NK-92 (cell line): ENCODE data around the gene CEACAM5.

ENCODE experiments used
- DNase-seq: peaks from one replicate; lab custom pipeline; 2025; ENCODE audit not compliant: unreplicated experiment; lab: John Stamatoyannopoulos, UW

Gene CEACAM5

DNA sequence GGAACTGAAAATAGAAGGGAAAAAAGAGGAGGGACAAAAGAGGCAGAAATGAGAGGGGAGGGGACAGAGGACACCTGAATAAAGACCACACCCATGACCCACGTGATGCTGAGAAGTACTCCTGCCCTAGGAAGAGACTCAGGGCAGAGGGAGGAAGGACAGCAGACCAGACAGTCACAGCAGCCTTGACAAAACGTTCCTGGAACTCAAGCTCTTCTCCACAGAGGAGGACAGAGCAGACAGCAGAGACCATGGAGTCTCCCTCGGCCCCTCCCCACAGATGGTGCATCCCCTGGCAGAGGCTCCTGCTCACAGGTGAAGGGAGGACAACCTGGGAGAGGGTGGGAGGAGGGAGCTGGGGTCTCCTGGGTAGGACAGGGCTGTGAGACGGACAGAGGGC, at the start of gene CEACAM5:
TSS of gene CEACAM5 (plus strand) at position 146 of the 400 bp plus-strand sequence. CDS start at position 252, 106 bp downstream.
- DNase-seq: no peak

DNA sequence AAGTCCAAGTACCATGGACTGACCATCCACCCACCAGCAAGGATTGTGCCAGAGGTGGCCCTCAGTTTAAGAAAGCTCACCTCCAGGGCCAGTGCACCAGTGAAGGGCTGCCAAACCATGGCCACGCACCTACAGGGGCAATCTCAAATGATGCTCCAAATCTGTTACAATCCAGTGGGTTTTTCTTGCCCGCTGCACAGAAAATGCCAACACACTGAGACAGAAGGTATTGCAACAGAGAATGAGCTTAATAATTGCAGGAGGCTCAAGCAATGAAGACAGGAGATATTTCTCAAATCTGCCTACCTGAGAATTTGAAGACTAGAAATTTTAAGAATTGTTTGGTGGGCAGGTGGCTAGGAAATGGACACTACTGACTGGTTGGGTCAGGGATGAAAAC, 42.4 kb upstream of the CEACAM5 start:
- DNase-seq: no peak

GRCh38 chr19:41668315-41668714, 40.1 kb upstream of the CEACAM5 start:
- no peak for DNase-seq

DNA sequence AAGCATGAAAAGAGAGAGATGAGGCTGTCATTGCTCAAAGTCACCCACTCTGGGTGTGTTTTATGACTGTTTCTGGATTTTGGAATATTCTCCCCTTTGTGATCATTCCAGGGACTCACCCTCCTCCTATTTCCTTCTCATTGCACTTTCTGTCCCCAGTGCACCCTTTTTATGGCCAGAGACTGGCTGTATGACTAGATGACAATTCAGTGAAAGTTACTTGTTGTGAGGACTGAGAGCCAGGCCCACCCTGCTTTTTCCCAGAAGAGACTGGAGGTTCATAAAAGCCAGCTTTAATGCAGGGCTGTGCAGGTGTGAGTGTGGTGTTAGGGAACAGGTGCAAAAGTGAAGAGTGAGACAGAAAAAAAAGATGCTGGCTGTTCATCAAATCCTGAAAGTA, 37.7 kb upstream of the CEACAM5 start:
- DNase-seq: no peak

- no peak for DNase-seq
These were observed 36.9 kb upstream of the CEACAM5 start for GRCh38 chr19:41671486-41671885.

- DNase-seq: no peak
These were observed 26.0 kb upstream of the CEACAM5 start for GRCh38 chr19:41682437-41682836.

DNA sequence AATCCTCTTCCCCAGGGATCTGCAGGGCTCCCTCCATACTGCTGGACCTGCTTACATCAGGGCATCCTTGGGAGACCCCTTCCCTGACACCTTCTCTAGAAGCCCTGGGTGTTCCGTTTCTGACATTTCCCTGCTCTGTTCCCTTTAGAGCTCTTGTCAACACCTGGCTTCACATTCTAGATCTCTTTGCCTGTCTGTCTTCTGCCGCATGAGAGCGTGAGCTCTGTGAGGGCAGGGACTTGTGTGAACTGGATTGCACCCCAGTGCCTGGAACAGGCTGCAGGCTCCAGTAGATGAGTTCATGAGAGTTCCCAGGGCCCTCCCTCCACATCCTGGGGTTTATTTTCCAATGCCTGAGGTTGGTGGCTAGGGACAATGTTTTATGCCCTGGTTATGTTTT, 21.0 kb upstream of the CEACAM5 start:
- DNase-seq: no peak

- DNase-seq: no peak
These were observed 20.3 kb upstream of the CEACAM5 start, which contains the start of gene CEACAM7 for GRCh38 chr19:41688098-41688497. Gene CEACAM7, minus strand, starts transcription at chr19:41688270. Its CDS starts 105 bp downstream, at chr19:41688165.

DNA sequence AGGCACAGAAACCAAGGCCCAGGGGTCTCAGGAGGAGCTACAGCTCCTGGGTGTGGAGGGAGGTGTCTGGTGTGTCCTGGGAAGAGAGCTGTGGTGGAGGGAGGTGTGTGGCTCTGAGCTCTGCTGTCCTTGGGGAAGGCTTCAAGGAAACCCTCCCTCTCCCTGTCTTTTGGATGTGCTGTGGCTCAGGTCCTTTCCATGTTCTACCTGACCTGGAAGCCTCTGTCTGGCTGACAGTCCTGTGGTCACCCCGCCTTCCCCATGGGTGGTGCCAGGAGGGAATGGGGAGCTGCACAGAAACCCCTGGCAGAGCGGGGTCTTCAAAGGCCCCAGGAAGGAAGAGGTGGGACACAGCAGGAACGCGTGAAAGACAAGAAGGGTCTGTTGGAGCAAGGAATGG, 19.7 kb upstream of the CEACAM5 start:
- DNase-seq: no peak

DNA sequence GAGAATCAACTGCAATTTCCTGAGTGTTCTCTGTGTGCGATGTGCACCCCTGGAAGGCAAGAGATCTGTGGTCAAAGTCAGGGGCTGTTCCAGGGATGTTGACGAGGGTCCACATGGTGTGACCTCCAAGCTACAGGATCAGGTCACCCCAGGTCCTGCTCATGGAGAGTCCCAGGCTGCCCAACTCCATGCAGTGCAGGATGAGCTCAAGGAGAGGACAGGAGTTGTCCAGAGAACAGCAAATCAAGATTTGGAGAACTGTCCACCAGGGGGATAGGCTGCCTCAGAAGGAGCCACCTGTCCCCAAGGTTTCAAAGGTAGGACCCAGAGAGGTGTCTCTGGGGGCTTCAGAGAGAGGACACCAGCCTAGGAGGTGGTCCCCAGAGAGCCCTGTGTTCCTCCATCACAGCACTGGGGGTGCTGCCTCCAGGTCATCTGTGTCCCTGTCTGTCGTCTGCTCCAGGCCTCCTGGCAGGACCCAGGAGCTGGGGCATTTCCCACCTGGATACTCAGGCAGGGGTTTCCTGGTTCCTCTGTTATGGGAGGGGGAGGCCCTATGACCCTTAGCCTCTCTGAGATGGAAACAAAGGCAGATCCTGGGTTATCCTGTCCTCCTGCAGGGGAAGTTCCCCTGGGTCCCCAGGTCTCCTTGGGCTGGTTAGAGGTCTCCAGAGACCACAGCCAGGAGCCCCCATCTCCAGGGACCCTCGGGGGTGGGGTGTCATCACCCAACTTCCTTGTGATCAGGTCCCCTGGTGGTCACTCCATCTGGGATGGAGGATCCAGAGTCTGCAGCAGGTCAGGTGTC, 18.2 kb upstream of the CEACAM5 start:
- DNase-seq: no peak

- no peak for DNase-seq
These were observed 17.7 kb upstream of the CEACAM5 start for GRCh38 chr19:41690801-41691065.

DNA sequence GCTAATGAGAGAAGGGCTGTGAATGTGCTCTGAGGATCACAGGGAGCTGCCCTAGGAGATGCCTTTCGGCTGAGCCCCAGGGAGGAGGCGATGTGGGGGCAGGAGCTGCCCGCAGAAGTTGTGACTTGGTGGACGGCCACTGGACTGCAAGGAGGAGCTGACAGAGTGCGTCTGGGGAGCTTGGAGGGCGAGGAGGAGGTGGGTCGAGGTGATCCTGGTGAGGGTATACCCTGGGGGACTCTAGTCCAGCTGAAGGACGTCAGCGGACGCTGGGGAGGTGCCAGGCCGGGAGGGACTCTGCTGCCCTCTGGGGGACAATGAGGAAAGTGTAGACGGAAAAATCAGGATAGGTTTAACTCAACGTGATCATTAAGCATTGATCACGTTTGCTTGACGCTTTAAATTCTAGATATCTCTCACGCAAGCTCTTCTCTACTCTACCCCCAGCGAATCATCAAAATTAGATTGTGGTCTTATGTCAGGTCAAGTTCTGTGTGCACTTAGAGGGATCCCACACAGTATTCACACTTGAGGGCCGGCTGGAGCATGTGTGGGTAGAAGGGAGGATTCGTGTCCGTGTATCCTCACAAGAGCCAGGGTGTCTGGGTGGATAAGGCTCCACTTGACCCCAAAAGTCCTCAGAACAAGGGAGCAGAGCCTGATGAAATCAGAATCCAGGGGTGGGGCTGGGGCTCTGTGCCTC, 17.0 kb upstream of the CEACAM5 start:
- DNase-seq: no peak

DNA sequence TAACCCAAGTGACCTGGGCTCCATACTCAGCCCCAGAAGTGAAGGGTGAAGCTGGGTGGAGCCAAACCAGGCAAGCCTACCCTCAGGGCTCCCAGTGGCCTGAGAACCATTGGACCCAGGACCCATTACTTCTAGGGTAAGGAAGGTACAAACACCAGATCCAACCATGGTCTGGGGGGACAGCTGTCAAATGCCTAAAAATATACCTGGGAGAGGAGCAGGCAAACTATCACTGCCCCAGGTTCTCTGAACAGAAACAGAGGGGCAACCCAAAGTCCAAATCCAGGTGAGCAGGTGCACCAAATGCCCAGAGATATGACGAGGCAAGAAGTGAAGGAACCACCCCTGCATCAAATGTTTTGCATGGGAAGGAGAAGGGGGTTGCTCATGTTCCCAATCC, 14.2 kb upstream of the CEACAM5 start:
- no peak for DNase-seq

GRCh38 chr19:41694831-41695635, 13.4 kb upstream of the CEACAM5 start:
- DNase-seq: no peak

- DNase-seq: no peak
These were observed 12.7 kb upstream of the CEACAM5 start for GRCh38 chr19:41695745-41696144.

DNA sequence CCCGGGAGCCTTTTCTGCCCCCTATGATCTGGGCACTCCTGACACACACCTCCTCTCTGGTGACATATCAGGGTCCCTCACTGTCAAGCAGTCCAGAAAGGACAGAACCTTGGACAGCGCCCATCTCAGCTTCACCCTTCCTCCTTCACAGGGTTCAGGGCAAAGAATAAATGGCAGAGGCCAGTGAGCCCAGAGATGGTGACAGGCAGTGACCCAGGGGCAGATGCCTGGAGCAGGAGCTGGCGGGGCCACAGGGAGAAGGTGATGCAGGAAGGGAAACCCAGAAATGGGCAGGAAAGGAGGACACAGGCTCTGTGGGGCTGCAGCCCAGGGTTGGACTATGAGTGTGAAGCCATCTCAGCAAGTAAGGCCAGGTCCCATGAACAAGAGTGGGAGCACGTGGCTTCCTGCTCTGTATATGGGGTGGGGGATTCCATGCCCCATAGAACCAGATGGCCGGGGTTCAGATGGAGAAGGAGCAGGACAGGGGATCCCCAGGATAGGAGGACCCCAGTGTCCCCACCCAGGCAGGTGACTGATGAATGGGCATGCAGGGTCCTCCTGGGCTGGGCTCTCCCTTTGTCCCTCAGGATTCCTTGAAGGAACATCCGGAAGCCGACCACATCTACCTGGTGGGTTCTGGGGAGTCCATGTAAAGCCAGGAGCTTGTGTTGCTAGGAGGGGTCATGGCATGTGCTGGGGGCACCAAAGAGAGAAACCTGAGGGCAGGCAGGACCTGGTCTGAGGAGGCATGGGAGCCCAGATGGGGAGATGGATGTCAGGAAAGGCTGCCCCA, 11.8 kb upstream of the CEACAM5 start:
- DNase-seq: no peak

- DNase-seq: no peak
These were observed 11.1 kb upstream of the CEACAM5 start for GRCh38 chr19:41697198-41697855.

- no peak for DNase-seq
These were observed 9.6 kb upstream of the CEACAM5 start for GRCh38 chr19:41698746-41699230.

- DNase-seq: no peak
These were observed 9.0 kb upstream of the CEACAM5 start for GRCh38 chr19:41699231-41699967.

DNA sequence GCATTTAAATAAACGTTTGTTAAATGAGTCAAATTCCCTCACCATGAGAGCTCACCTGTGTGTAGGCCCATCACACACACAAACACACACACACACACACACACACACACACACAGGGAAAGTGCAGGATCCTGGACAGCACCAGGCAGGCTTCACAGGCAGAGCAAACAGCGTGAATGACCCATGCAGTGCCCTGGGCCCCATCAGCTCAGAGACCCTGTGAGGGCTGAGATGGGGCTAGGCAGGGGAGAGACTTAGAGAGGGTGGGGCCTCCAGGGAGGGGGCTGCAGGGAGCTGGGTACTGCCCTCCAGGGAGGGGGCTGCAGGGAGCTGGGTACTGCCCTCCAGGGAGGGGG, 8.5 kb upstream of the CEACAM5 start:
- no peak for DNase-seq
